Measurements from ENCODE around the gene RAB5IF.

RAB5IF gene

GRCh38 chr20:36644706-36645095 lies 39.1 kb downstream of the RAB5IF start:
- no peak for DNase-seq (ENCODE audit: low spot score)
- no peak overlapping the region for H3K4me3 ChIP-seq (ENCODE audit: low read length in 2 of 2)
- H2BK120ac ChIP-seq (ENCODE audit: low read depth, low read length) = no peak overlapping the region
- H2AFZ ChIP-seq (ENCODE audit: low read length) = no peak overlapping the region
- H3K4me1 ChIP-seq (ENCODE audit: control insufficient read depth in 2 of 2, insufficient read depth in 1 of 2, low read depth in 1 of 2, low read length in 2 of 2) = peaks cover 4 to 29% of the 10 kb centered on the region in 2 donors
- no peak overlapping the region for H3K23ac ChIP-seq (ENCODE audit: low read depth, low read length, poor library complexity)
- no CpG with 5 or more reads among the region's 7 CpGs for WGBS, 2 donors (ENCODE audit: extremely low coverage in 2 of 2, insufficient read length in 2 of 2, insufficient replicate concordance in 1 of 2)
- no peak overlapping the region for H3K4me2 ChIP-seq (ENCODE audit: insufficient read depth, low read length, poor library complexity, severe bottlenecking)
- H3K4ac ChIP-seq (ENCODE audit: low read length) = no peak overlapping the region
- no peaks in the 10 kb centered on the region for H3K27me3 ChIP-seq (ENCODE audit: control insufficient read depth in 3 of 3, insufficient read depth in 3 of 3, low read depth in 1 of 3, low read length in 3 of 3)
- H2AK5ac ChIP-seq (ENCODE audit: low read depth, low read length) = no peak overlapping the region
- no peak overlapping the region for H3K18ac ChIP-seq (ENCODE audit: low read length)
- no peaks in the 10 kb centered on the region for H3K9me3 ChIP-seq (replicated peaks in 1 of 2; ENCODE audit: control insufficient read depth in 2 of 2, insufficient read depth in 1 of 2, low read depth in 1 of 2, low read length in 2 of 2)
- no peak overlapping the region for H4K91ac ChIP-seq (ENCODE audit: low read depth, low read length, poor library complexity)
- peak overlapping the region; percentile 70 for H2BK15ac ChIP-seq (ENCODE audit: low read length)
- H3K79me1 ChIP-seq (ENCODE audit: low read depth, low read length) = no peaks in the 10 kb centered on the region
- no peak overlapping the region for H3K14ac ChIP-seq (ENCODE audit: low read length)
- H3K9ac ChIP-seq (ENCODE audit: low read depth, low read length, poor library complexity) = no peak overlapping the region
- no peaks in the 10 kb centered on the region for H3K36me3 ChIP-seq (replicated peaks in 1 of 2; ENCODE audit: control insufficient read depth in 2 of 2, insufficient read depth in 2 of 2, low read length in 2 of 2)
- no peak overlapping the region for H2BK12ac ChIP-seq (ENCODE audit: low read length)
- no peak overlapping the region for H2BK5ac ChIP-seq (ENCODE audit: low read length)
- no peak overlapping the region for H3K27ac ChIP-seq (replicated peaks; ENCODE audit: low read length)
- no peak overlapping the region for H4K8ac ChIP-seq (ENCODE audit: low read depth, low read length)

- Histone ChIP-seq H2BK5ac (ENCODE audit: low read length) (no peak overlapping the region), H3K4me3 (ENCODE audit: low read length in 2 of 2) (no peak overlapping the region), H2BK12ac (ENCODE audit: low read length) (no peak overlapping the region), H3K27me3 (ENCODE audit: control insufficient read depth in 3 of 3, insufficient read depth in 3 of 3, low read depth in 1 of 3, low read length in 3 of 3) (no peaks in the 10 kb centered on the region), H3K4ac (ENCODE audit: low read length) (no peak overlapping the region), H3K9me3 (replicated peaks in 1 of 2; ENCODE audit: control insufficient read depth in 2 of 2, insufficient read depth in 1 of 2, low read depth in 1 of 2, low read length in 2 of 2) (no peaks in the 10 kb centered on the region), H3K36me3 (replicated peaks in 1 of 2; ENCODE audit: control insufficient read depth in 2 of 2, insufficient read depth in 2 of 2, low read length in 2 of 2) (no peaks in the 10 kb centered on the region), H2AK5ac (ENCODE audit: low read depth, low read length) (peak overlapping the region; percentile 77), H3K4me2 (ENCODE audit: insufficient read depth, low read length, poor library complexity, severe bottlenecking) (no peak overlapping the region), H2BK15ac (ENCODE audit: low read length) (peak overlapping the region; percentile 10), H2AFZ (ENCODE audit: low read length) (no peak overlapping the region), H3K4me1 (ENCODE audit: control insufficient read depth in 2 of 2, insufficient read depth in 1 of 2, low read depth in 1 of 2, low read length in 2 of 2) (peaks cover 4 to 29% of the 10 kb centered on the region in 2 donors), H3K9ac (ENCODE audit: low read depth, low read length, poor library complexity) (no peak overlapping the region), H2BK120ac (ENCODE audit: low read depth, low read length) (no peak overlapping the region), H4K8ac (ENCODE audit: low read depth, low read length) (no peak overlapping the region), H3K23ac (ENCODE audit: low read depth, low read length, poor library complexity) (no peak overlapping the region), H3K14ac (ENCODE audit: low read length) (no peak overlapping the region), H3K27ac (replicated peaks; ENCODE audit: low read length) (no peak overlapping the region), H3K18ac (ENCODE audit: low read length) (no peak overlapping the region), H3K79me1 (ENCODE audit: low read depth, low read length) (no peaks in the 10 kb centered on the region), H4K91ac (ENCODE audit: low read depth, low read length, poor library complexity) (no peak overlapping the region)
- WGBS, 2 donors (ENCODE audit: extremely low coverage in 2 of 2, insufficient read length in 2 of 2, insufficient replicate concordance in 1 of 2) = no CpG with 5 or more reads among the region's 7 CpGs
- DNase-seq (ENCODE audit: low spot score) = no peak
Observed at GRCh38 chr20:36645353-36645752, 39.8 kb downstream of the RAB5IF start.

- H4K91ac ChIP-seq (ENCODE audit: low read depth, low read length, poor library complexity) = no peak within 1 kb of the TSS
- H3K4me1 ChIP-seq (ENCODE audit: control insufficient read depth in 2 of 2, insufficient read depth in 1 of 2, low read depth in 1 of 2, low read length in 2 of 2) = peaks cover 4 to 27% of the 10 kb centered on the region in 2 donors
- no peak within 1 kb of the TSS for H2BK5ac ChIP-seq (ENCODE audit: low read length)
- WGBS, 2 donors (ENCODE audit: extremely low coverage in 2 of 2, insufficient read length in 2 of 2, insufficient replicate concordance in 1 of 2) = no CpG with 5 or more reads among the region's 9 CpGs
- H3K27ac ChIP-seq (replicated peaks; ENCODE audit: low read length) = peak within 1 kb of the TSS; percentile 51
- H2BK15ac ChIP-seq (ENCODE audit: low read length) = peak within 1 kb of the TSS; percentile 10
- H3K4me3 ChIP-seq (ENCODE audit: low read length in 2 of 2) = no peak within 1 kb of the TSS
- no peak within 1 kb of the TSS for H4K8ac ChIP-seq (ENCODE audit: low read depth, low read length)
- no peak within 1 kb of the TSS for H3K4me2 ChIP-seq (ENCODE audit: insufficient read depth, low read length, poor library complexity, severe bottlenecking)
- no peak within 1 kb of the TSS for H2BK12ac ChIP-seq (ENCODE audit: low read length)
- no peaks in the 10 kb centered on the region for H3K27me3 ChIP-seq (ENCODE audit: control insufficient read depth in 3 of 3, insufficient read depth in 3 of 3, low read depth in 1 of 3, low read length in 3 of 3)
- H3K18ac ChIP-seq (ENCODE audit: low read length) = peak within 1 kb of the TSS; percentile 29
- H3K14ac ChIP-seq (ENCODE audit: low read length) = no peak within 1 kb of the TSS
- no peak within 1 kb of the TSS for H3K4ac ChIP-seq (ENCODE audit: low read length)
- no peak within 1 kb of the TSS for H2BK120ac ChIP-seq (ENCODE audit: low read depth, low read length)
- no peak for DNase-seq (ENCODE audit: low spot score)
- no peaks in the 10 kb centered on the region for H3K9me3 ChIP-seq (replicated peaks in 1 of 2; ENCODE audit: control insufficient read depth in 2 of 2, insufficient read depth in 1 of 2, low read depth in 1 of 2, low read length in 2 of 2)
- peak within 1 kb of the TSS; percentile 77 for H2AK5ac ChIP-seq (ENCODE audit: low read depth, low read length)
- no peak within 1 kb of the TSS for H2AFZ ChIP-seq (ENCODE audit: low read length)
- no peaks in the 10 kb centered on the region for H3K79me1 ChIP-seq (ENCODE audit: low read depth, low read length)
- no peak within 1 kb of the TSS for H3K9ac ChIP-seq (ENCODE audit: low read depth, low read length, poor library complexity)
- no peak within 1 kb of the TSS for H3K23ac ChIP-seq (ENCODE audit: low read depth, low read length, poor library complexity)
- H3K36me3 ChIP-seq (replicated peaks in 1 of 2; ENCODE audit: control insufficient read depth in 2 of 2, insufficient read depth in 2 of 2, low read length in 2 of 2) = no peaks in the 10 kb centered on the region
Observed at GRCh38 chr20:36645998-36646397, 40.4 kb downstream of the RAB5IF start, which contains the start of gene SLA2. Gene SLA2, minus strand, starts transcription at chr20:36646196. Its CDS starts 4,861 bp downstream, at chr20:36641335.

GRCh38 chr20:36646678-36647077 lies 41.1 kb downstream of the RAB5IF start:
- H3K18ac ChIP-seq (ENCODE audit: low read length) = no peak overlapping the region
- H3K23ac ChIP-seq (ENCODE audit: low read depth, low read length, poor library complexity) = no peak overlapping the region
- no peaks in the 10 kb centered on the region for H3K36me3 ChIP-seq (replicated peaks in 1 of 2; ENCODE audit: control insufficient read depth in 2 of 2, insufficient read depth in 2 of 2, low read length in 2 of 2)
- H2BK12ac ChIP-seq (ENCODE audit: low read length) = no peak overlapping the region
- no peak overlapping the region for H4K8ac ChIP-seq (ENCODE audit: low read depth, low read length)
- H3K9ac ChIP-seq (ENCODE audit: low read depth, low read length, poor library complexity) = no peak overlapping the region
- H3K4me3 ChIP-seq (ENCODE audit: low read length in 2 of 2) = no peak overlapping the region
- no peak overlapping the region for H3K4me2 ChIP-seq (ENCODE audit: insufficient read depth, low read length, poor library complexity, severe bottlenecking)
- no peaks in the 10 kb centered on the region for H3K9me3 ChIP-seq (replicated peaks in 1 of 2; ENCODE audit: control insufficient read depth in 2 of 2, insufficient read depth in 1 of 2, low read depth in 1 of 2, low read length in 2 of 2)
- no CpG with 5 or more reads among the region's 3 CpGs for WGBS, 2 donors (ENCODE audit: extremely low coverage in 2 of 2, insufficient read length in 2 of 2, insufficient replicate concordance in 1 of 2)
- H2BK15ac ChIP-seq (ENCODE audit: low read length) = no peak overlapping the region
- H3K4ac ChIP-seq (ENCODE audit: low read length) = no peak overlapping the region
- peaks cover 4 to 26% of the 10 kb centered on the region in 2 donors for H3K4me1 ChIP-seq (ENCODE audit: control insufficient read depth in 2 of 2, insufficient read depth in 1 of 2, low read depth in 1 of 2, low read length in 2 of 2)
- DNase-seq (ENCODE audit: low spot score) = no peak
- no peak overlapping the region for H3K14ac ChIP-seq (ENCODE audit: low read length)
- H2AK5ac ChIP-seq (ENCODE audit: low read depth, low read length) = no peak overlapping the region
- H2AFZ ChIP-seq (ENCODE audit: low read length) = no peak overlapping the region
- H3K79me1 ChIP-seq (ENCODE audit: low read depth, low read length) = no peaks in the 10 kb centered on the region
- no peak overlapping the region for H2BK5ac ChIP-seq (ENCODE audit: low read length)
- no peak overlapping the region for H2BK120ac ChIP-seq (ENCODE audit: low read depth, low read length)
- H3K27ac ChIP-seq (replicated peaks; ENCODE audit: low read length) = peak overlapping the region; percentile 51
- no peak overlapping the region for H4K91ac ChIP-seq (ENCODE audit: low read depth, low read length, poor library complexity)
- H3K27me3 ChIP-seq (ENCODE audit: control insufficient read depth in 3 of 3, insufficient read depth in 3 of 3, low read depth in 1 of 3, low read length in 3 of 3) = no peaks in the 10 kb centered on the region
